Ishikawa (cell line): ENCODE measurements around the gene CARM1.

Source experiments
- CEBPB ChIP-seq: IDR thresholded peaks from 2 replicates; pipeline ENCODE4 v1.6.1; 2012
- CREB1 ChIP-seq: IDR thresholded peaks from 2 replicates; pipeline ENCODE4 v1.6.1; 2012; ENCODE audit warnings: low read depth
- EGR1 ChIP-seq: IDR thresholded peaks from 2 replicates; pipeline ENCODE4 v1.6.1; 2012
- EP300 ChIP-seq: IDR thresholded peaks from 2 replicates; pipeline ENCODE4 v1.6.1; 2012; ENCODE audit warnings: borderline replicate concordance
- FOXM1 ChIP-seq: IDR thresholded peaks from 2 replicates; pipeline ENCODE4 v1.6.1; 2012; ENCODE audit warnings: low read depth, borderline replicate concordance
- MAX ChIP-seq: IDR thresholded peaks from 2 replicates; pipeline ENCODE4 v1.6.1; 2012
- NFIC ChIP-seq: IDR thresholded peaks from 2 replicates; pipeline ENCODE4 v1.6.1; 2012
- RAD21 ChIP-seq: IDR thresholded peaks from 2 replicates; pipeline ENCODE4 v1.6.1; 2012; ENCODE audit warnings: low read depth
- REST ChIP-seq: IDR thresholded peaks from 2 replicates; pipeline ENCODE4 v1.6.1; 2012; ENCODE audit warnings: low read depth, mild to moderate bottlenecking
- TAF1 ChIP-seq: IDR thresholded peaks from 2 replicates; pipeline ENCODE4 v1.6.1; 2012; ENCODE audit warnings: low read depth, mild to moderate bottlenecking
- TCF12 ChIP-seq: IDR thresholded peaks from 2 replicates; pipeline ENCODE4 v1.6.1; 2012; ENCODE audit warnings: low read depth
- TEAD4 ChIP-seq: IDR thresholded peaks from 2 replicates; pipeline ENCODE4 v1.6.1; 2012
- USF1 ChIP-seq: IDR thresholded peaks from 2 replicates; pipeline ENCODE4 v1.6.1; 2012
- YY1 ChIP-seq: IDR thresholded peaks from 2 replicates; pipeline ENCODE4 v1.6.1; 2012; ENCODE audit warnings: low read depth
- ZBTB7A ChIP-seq: IDR thresholded peaks from 2 replicates; pipeline ENCODE4 v1.6.1; 2012; ENCODE audit warnings: low read depth

CARM1 gene

GRCh38 chr19:10881403-10882107, 10.2 kb downstream of the CARM1 start:
- TF ChIP-seq TCF12 (no peak), USF1 (no peak), EGR1 (no peak), ZBTB7A (no peak), CEBPB (no peak), YY1 (no peak), FOXM1 (no peak), CREB1 (no peak), NFIC (no peak), RAD21 (no peak), TAF1 (no peak), TEAD4 (no peak), EP300 (no peak), REST (no peak), MAX (no peak)

GRCh38 chr19:10882108-10882457, 10.7 kb downstream of the CARM1 start:
- no peak for TF ChIP-seq EGR1

- no peak for TF ChIP-seq TEAD4
- no peak for TF ChIP-seq EP300
- no peak for TF ChIP-seq EGR1
- no peak for TF ChIP-seq CREB1
- TF ChIP-seq RAD21 = no peak
- no peak for TF ChIP-seq NFIC
- TF ChIP-seq TAF1 = no peak
- TF ChIP-seq ZBTB7A = no peak
- TF ChIP-seq YY1 = no peak
- TF ChIP-seq TCF12 = no peak
- no peak for TF ChIP-seq FOXM1
- no peak for TF ChIP-seq MAX
- no peak for TF ChIP-seq USF1
- TF ChIP-seq REST = no peak
Observed at GRCh38 chr19:10884274-10884673, 12.9 kb downstream of the CARM1 start.

- TF ChIP-seq MAX (no peak), ZBTB7A (no peak), YY1 (no peak), FOXM1 (no peak), TCF12 (no peak), TAF1 (no peak), RAD21 (no peak), EGR1 (no peak), USF1 (no peak), REST (no peak), NFIC (no peak), CEBPB (no peak), CREB1 (no peak), TEAD4 (no peak), EP300 (no peak)
Observed at GRCh38 chr19:10885201-10886169, 14.1 kb downstream of the CARM1 start.
